ENCODE results near the gene LRRC51.

Gene LRRC51

DNA sequence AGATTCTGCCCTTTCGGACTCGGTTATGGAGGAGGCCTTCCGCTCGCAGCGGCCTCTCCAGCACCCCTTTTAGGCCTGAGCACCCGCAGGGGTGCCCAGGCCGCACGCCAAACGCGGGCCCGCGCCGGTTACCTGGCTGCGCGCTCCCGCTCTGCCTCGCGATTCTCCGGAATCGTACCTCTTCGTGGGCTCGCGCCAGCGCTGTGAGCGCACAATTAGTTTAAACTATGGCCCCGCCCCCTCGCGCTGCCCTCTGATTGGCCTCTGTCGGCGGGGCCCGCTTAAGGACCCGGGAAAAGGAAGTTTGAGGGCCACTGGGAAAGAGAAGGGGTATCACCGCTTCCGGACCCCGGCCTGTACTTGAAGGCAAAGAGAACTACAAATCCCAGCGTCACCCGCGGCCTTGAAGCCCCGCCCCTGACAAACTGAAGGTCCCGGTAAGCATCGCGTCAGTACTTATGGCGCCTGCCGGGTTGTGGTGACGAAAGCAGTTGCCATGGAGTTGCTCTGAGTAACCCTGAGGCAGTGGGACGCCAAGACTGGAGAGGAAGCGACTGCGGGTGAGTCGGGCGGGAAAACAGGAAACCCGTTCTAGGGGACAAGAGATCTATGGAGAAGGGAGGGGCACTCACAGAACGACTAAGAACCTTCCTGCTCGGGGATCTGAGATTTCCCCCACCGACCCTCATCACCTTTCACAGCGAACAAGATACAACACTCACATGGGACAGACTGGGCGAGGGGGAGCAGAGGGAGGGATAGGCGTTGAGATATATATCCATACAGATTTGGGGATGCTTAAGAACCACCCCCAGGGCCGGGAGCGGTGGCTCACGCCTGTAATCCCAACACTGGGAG lies at the start of gene LRRC51, which contains the start of gene NUMA1:
Gene LRRC51 (plus strand): TSS at position 525 of the 858 bp plus-strand sequence. CDS start 8,234 bp downstream, outside the sequence.
Gene NUMA1 (minus strand): TSS at position 217 of the 858 bp plus-strand sequence. CDS start 44,599 bp downstream, outside the sequence.
- DNase-seq = peak; percentile 99 to 100

GRCh38 chr11:72036687-72037086 lies 44.0 kb upstream of the LRRC51 start:
- no peak for DNase-seq

- no peak for DNase-seq
Measured at GRCh38 chr11:72037554-72038311, 42.9 kb upstream of the LRRC51 start.

- DNase-seq = no peak
Measured at GRCh38 chr11:72038491-72038890, 42.2 kb upstream of the LRRC51 start.

GRCh38 chr11:72039031-72039855 lies 41.4 kb upstream of the LRRC51 start:
- no peak for DNase-seq

- DNase-seq = no peak
Measured at GRCh38 chr11:72039856-72040401, 40.7 kb upstream of the LRRC51 start.

DNA sequence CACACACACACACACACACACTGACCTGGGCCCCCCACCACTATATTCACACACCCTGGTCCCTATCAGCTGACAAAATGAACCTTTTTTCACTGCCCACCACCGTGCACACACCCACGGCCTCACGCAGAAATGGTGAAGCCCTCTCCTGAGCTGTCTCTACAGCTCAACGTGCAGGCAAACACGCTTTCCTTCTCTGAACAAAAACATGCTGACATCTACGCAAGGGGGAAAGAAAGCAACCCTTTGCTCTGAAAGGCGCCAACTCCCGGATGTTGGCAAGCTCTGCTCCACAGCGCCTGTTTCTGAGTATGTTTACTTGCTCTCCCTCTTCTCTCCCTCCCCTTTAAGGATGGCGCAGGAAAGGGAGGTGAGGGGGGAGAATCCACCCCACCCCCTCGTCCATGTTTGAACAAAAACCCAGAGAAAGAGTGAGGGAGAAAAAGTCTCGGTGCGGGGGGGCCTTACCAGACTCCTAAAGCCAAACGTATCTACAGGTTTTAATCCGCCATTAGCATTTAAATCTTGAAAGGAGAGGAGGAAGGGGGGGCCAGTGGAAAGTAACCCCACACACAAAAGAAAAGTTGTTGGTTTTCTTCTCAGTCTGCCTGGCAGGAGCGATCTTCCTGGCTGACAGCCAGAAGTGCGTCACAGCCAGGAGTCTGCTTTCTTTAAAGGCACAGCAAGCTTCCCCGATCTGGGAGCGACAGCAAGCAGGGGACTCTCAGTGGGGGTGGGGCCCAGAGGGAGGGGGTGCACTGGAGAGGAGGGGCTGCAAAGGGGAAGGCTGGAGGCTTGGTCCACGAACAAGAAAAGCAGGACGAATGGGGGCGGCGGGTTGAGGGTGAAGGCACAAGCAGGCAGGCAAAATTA lies 39.9 kb upstream of the LRRC51 start:
- peak; percentile 36 to 37 for DNase-seq

DNA sequence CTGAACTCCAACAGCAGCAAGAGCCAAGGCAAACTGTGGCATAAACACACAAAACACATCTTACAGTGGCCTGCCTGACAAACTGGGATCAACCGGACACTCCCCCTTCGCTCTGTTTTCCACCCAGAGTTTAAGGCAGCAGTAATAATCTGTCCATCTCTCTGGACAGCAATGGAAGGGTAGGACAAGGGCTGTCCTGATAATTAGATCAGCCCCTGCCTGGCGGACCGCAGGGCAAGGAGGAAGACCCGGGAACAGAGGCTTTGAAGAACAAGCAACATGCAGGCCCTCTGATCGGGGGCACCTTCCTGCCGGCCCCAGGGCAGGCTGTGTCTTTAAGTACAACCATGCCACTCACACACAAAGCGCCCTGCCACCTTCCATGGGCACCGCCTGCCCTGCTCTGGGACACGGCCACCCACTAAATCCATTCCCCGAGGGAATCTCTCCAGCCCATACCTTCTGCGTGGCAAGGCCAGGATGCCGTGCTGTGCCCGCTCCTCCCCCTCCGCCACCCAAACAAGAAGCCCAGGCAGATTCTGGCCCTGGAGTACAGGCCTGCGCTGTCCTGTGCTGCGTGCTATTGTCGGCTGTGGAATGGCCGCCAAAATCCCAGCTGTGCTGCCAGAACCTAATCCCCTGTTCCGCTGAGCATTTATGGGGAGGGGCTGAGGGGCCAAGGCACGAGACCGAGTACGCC lies 39.1 kb upstream of the LRRC51 start:
- no peak for DNase-seq

GRCh38 chr11:72042064-72042745 lies 38.4 kb upstream of the LRRC51 start:
- DNase-seq = no peak

DNA sequence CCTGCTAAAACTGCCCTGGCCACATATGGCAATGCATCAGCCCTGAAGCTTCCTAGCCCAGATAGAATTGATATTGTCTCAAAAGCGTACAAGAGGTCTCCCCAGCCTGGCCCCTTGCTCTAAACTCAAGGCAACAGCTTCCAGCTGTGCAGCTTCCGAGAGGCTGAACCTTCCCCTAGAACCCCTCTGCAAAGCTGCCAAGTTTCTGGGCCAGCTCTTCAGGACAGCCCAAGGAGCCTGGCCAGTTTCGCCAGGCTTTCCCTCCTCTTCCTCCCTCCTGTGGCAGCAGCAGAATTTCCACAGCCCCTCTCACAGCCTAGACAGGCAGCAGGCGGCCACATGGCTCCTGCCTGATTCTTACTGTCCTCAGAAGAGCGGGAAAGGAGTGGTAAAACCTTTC lies 34.8 kb upstream of the LRRC51 start:
- DNase-seq = no peak

DNA sequence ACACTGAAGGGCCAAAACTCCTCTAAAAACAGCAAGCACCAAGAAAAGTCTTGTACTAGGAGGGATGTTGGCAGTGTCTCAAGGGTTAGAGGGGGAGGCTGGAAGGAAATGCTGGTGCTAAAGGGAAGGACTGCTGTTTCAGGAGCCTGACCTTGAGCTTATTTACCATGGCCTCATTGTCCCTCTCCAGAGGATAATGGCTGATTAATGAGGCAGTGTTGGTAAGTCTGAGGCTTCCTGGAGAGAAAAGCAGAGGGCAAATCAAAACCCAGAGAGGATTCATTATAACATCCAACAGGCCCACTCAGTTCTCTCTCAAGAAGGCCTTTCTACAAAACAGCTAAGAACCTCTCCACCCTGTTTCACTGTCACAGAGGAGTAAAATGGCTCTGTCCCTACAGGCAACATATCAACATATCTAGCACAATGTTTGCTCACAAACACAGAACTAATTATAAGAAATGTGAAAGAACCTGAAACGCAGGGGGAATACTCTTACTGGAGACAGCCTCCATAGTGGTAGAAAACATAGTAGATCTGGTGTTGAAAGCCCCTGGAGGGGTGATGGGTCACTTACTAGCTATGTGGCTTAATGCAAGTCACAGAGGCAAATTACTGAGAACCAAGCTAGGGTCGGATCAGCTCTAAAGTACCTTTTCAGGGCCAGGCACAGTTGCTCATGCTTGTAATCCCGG lies 31.7 kb upstream of the LRRC51 start:
- no peak for DNase-seq

GRCh38 chr11:72058416-72059034 lies 22.1 kb upstream of the LRRC51 start:
- DNase-seq = no peak

DNA sequence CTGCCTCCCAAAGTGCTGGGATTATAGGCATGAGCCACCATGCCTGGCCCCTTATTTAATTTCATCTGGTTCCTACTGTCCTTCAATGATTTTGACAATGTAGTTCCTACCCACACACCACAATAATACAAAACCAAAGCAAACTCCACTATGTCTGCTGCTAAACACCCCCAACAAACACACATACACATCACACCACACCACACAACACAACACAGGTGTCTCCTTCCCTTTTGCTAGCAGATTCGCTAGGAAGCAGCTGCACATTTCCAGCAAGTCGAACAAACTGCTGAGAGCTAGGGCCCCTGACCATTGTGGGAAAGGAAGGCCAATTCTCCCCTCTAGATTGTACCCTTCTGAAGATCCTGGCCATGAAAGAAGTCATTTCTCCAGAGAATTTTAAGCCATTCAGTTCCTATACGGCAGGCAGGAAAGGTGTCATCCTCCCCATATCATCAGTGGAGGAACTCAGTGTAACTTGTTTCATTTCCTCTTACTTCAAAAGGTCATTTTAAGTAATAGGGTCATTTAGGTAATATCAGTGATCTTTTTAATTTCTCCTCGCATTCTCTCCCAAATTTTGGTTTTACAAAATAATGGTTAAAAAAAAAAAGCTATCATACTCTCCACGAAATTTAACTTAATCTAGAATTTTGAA lies 18.8 kb upstream of the LRRC51 start:
- DNase-seq = no peak

GRCh38 chr11:72066855-72067254 lies 13.8 kb upstream of the LRRC51 start:
- DNase-seq = no peak

DNA sequence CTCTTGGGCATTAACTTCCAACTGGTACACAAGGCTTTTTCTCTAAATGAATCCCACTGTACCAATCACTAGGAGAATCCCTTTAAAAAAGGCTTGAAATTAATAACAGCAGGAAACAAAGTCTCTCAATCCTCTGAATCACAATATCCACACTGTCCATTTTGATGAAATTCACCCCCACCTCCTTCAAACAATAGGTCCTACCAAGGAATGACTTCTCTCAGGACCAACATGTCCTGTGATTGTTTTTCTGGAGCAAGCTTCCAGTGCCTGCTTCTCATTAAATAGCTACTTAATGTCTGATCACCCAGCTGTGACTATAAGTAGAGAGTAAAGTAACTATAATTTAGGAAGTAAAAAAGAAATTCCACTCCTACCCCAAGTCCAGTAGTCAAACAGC lies 13.4 kb upstream of the LRRC51 start:
- DNase-seq = no peak

GRCh38 chr11:72067676-72068075 lies 13.0 kb upstream of the LRRC51 start:
- DNase-seq = no peak

DNA sequence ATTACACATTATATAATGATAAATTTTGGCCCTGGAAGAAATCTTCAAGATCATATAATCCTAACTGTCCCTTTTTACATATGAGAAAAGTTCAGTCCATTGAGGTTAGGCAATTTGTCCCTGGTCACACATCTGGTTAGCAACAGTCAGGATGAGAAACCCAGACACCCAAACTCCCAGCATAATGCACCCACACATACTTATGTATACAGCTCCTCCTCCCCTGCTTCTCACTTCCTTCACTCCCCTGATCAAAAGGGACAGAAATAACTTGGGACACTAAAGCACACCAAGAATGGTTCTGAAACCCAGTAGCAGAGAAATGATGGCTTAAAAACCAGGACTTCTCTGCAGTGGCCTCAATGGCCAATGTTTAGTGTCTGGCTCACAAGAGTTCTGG lies 11.4 kb upstream of the LRRC51 start:
- DNase-seq = peak in 1 of 2 experiments; percentile 14

DNA sequence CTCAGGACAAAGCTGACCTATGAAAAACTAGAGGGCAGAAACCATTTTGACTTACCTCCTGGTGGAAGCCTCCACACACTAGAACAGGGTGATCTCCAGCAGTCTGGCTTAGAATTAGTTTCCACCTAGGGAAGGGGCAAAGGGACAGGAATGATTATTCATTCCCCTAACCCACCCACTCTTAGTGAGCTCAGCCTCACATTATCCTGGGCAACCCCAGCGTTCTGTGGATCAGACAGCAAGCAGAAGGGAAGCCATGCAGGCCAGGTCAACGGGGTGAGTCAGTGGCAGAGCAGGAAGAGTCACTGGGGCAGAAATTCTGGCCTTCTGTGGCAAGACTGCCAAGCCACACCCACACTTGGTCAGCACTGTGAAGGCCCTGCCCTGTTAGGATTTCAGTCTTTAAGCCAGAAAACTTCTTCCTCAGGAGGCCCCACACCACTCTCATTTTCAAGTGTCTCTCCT lies 10.8 kb upstream of the LRRC51 start:
- peak; percentile 90 to 95 for DNase-seq

DNA sequence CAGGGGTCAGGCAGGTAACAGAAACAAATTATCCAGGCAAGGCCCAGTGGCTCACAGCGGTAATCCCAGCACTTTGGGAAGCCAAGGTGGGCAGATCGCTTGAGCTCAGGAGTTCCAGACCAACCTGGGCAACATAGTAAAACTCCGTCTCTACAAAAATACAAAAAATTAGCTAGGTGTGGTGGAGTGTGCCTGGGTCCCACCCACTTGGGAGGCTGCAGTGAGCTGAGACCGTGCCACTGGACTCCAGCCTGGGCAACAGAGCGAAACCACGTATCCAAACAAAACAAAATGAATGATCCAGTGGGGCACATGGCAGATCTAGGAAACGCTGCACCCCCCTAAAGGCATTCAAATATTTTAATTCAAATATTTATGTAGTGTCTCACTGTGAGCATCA lies 10.2 kb upstream of the LRRC51 start:
- no peak for DNase-seq

Data from AML-193 (cell line).